OCI-LY3 (cell line): ENCODE measurements around the gene NME9.

Experiments
- H2AFZ ChIP-seq: fragments of 200-600, 300-600 bp; shearing (Covaris generic); 2 replicates; pipeline ENCODE4 v1.6.0; 2014; ENCODE audit warnings: antibody characterized with exemption, low read depth, low read length
- H3K27ac ChIP-seq: fragments of 200-600, 300-600 bp; sonication (generic); 2 replicates; pipeline ENCODE4 v1.5.1; 2014; ENCODE audit warnings: mild to moderate bottlenecking, low read length, moderate library complexity, mixed read lengths
- H3K27me3 ChIP-seq: fragments of 200-600, 300-600 bp; sonication (generic); 2 replicates; pipeline ENCODE4 v1.6.1; 2014; ENCODE audit warnings: low read depth, low read length, mixed read lengths
- H3K36me3 ChIP-seq: fragments of 200-600, 300-600 bp; sonication (generic); replicated peaks from 2 replicates; pipeline ENCODE3; 2014; ENCODE audit warnings: low read depth, low read length, mixed read lengths
- H3K4me1 ChIP-seq: fragments of 300-600, 200-600 bp; sonication (generic); 2 replicates; pipeline ENCODE4 v1.6.1; 2014; ENCODE audit warnings: low read length, mixed read lengths
- H3K4me2 ChIP-seq: fragments of 200-600, 300-600 bp; sonication (generic); 2 replicates; pipeline ENCODE4 v1.6.1; 2014; ENCODE audit warnings: low read length, mixed read lengths
- H3K4me3 ChIP-seq: fragments of 300-600, 200-600 bp; sonication (generic); 2 replicates; pipeline ENCODE4 v1.5.1; 2014; ENCODE audit warnings: antibody characterized with exemption, mild to moderate bottlenecking, low read length, moderate library complexity
- H3K79me2 ChIP-seq: fragments of 300-600, 200-600 bp; shearing (Covaris generic); 2 replicates; pipeline ENCODE4 v1.6.1; 2014; ENCODE audit warnings: mild to moderate bottlenecking, low read length, mixed read lengths
- H3K9ac ChIP-seq: fragments of 300-600, 200-600 bp; shearing (Covaris generic); 2 replicates; pipeline ENCODE4 v1.6.0; 2014; ENCODE audit warnings: mild to moderate bottlenecking, low read length, moderate library complexity
- H3K9me3 ChIP-seq: fragments of 200-600, 300-600 bp; shearing (Covaris generic); 2 replicates; pipeline ENCODE4 v1.6.1; 2014; ENCODE audit warnings: low read length, mixed read lengths; ENCODE audit not compliant: insufficient read depth
- H4K20me1 ChIP-seq: fragments of 200-600, 300-600 bp; sonication (generic); 2 replicates; pipeline ENCODE4 v1.6.1; 2016; ENCODE audit warnings: low read length, mixed read lengths; ENCODE audit not compliant: insufficient read depth
- EZH2phosphoT487 ChIP-seq: fragments of 200-600 bp; shearing (Covaris generic); IDR thresholded peaks from 2 replicates; pipeline ENCODE4 v1.6.1; 2018; ENCODE audit warnings: antibody characterized with exemption, mixed run types, low read depth
- TF ChIP-seq, protein P1 (sequence below): fragments of 200-600, 300-600 bp; sonication (generic); IDR thresholded peaks from 2 replicates; pipeline ENCODE4 v1.5.1; 2014; ENCODE audit warnings: antibody characterized with exemption, low read length, low read depth

NME9 gene

DNA sequence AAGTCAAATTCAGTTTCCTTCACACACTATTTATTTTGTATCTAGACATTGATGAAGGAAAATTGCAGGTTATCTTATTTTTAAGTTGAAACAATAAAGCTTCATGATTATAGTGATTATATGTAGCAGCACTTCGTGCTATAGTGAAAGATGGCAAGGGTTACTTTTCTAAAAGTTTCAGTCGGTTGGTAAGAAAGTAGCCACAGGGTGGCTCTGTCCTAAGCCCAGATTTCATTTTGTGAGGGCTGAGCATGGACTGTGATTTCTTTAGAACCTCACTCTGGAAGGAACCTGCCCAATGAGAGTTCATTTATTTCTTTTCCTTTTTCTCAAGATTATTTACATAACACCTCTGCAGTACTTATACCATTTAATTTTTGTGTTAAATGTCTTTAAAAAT is 66.5 kb downstream of the NME9 start:
- no peak for TF ChIP-seq EZH2phosphoT487
- TF ChIP-seq, protein P1, sequence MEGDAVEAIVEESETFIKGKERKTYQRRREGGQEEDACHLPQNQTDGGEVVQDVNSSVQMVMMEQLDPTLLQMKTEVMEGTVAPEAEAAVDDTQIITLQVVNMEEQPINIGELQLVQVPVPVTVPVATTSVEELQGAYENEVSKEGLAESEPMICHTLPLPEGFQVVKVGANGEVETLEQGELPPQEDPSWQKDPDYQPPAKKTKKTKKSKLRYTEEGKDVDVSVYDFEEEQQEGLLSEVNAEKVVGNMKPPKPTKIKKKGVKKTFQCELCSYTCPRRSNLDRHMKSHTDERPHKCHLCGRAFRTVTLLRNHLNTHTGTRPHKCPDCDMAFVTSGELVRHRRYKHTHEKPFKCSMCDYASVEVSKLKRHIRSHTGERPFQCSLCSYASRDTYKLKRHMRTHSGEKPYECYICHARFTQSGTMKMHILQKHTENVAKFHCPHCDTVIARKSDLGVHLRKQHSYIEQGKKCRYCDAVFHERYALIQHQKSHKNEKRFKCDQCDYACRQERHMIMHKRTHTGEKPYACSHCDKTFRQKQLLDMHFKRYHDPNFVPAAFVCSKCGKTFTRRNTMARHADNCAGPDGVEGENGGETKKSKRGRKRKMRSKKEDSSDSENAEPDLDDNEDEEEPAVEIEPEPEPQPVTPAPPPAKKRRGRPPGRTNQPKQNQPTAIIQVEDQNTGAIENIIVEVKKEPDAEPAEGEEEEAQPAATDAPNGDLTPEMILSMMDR: no peak
- Histone ChIP-seq H3K36me3 (peaks cover 17% of the 10 kb centered on the region), H4K20me1 (peaks cover 5% of the 10 kb centered on the region; the same call in 1 of the 2 replicates)

DNA sequence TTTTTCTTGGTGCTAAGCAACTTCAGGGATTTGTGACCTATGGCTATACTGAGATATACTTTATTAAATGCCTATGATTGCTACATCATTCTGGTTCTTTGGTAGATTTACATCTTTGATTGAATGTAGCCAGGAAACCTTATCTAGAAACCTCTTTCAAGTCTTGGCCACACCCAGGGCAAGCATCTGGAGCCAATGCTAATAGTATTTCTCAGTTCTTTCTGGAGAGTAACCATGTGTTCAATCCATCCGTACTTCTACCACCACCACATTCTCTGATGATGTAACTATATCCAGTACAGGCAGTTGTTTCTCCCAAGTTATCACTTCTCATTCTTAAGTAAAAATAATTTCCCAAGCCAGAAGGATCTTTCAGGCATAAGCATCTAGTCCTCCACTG is 69.0 kb downstream of the NME9 start:
- no peaks in the 10 kb centered on the region for H3K9me3 ChIP-seq
- H3K4me3 ChIP-seq: no peak overlapping the region
- H4K20me1 ChIP-seq: peaks cover 5% of the 10 kb centered on the region; the same call in 1 of the 2 replicates
- no peaks in the 10 kb centered on the region for H3K79me2 ChIP-seq
- H3K9ac ChIP-seq: no peak overlapping the region
- TF ChIP-seq, protein P1: no peak
- no peak for TF ChIP-seq EZH2phosphoT487
- H3K27ac ChIP-seq: no peak overlapping the region
- H2AFZ ChIP-seq: no peak overlapping the region
- peaks cover 6% of the 10 kb centered on the region; the same call in 1 of the 2 replicates for H3K4me1 ChIP-seq
- H3K4me2 ChIP-seq: no peak overlapping the region
- no peaks in the 10 kb centered on the region for H3K27me3 ChIP-seq
- H3K36me3 ChIP-seq: peaks cover 13% of the 10 kb centered on the region

More for the DNA sequence above, 66.5 kb downstream of the NME9 start:
- Histone ChIP-seq H3K4me2 (no peak overlapping the region), H2AFZ (no peak overlapping the region), H3K9ac (no peak overlapping the region), H3K27ac (no peak overlapping the region), H3K9me3 (no peaks in the 10 kb centered on the region), H3K4me3 (no peak overlapping the region), H3K27me3 (no peaks in the 10 kb centered on the region), H3K4me1 (peaks cover 6% of the 10 kb centered on the region; the same call in 1 of the 2 replicates), H3K79me2 (no peaks in the 10 kb centered on the region)

DNA sequence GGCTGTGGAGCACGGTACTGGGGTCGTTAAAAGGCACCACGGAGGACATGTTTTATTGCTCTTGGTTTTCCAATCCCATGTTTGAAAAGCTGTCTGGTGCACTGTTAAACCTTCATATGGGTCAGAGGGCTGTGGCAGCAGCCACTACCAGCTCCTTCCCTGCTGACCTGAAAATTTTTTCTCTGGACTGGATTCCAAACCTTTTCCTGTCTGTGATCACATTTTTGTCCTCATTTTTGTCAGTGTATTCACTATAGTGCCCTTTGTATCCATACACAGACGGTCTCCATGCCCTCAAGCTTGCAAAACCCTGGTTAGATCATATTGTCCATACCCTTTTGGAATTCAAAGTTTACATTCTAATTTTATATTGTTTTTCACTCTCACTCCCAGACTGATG is 70.5 kb downstream of the NME9 start:
- Histone ChIP-seq H2AFZ (no peak overlapping the region), H3K9ac (no peak overlapping the region), H3K79me2 (no peaks in the 10 kb centered on the region), H3K4me2 (no peak overlapping the region), H3K4me1 (peaks cover 6% of the 10 kb centered on the region; the same call in 1 of the 2 replicates), H3K27ac (no peak overlapping the region), H4K20me1 (peaks cover 5% of the 10 kb centered on the region; the same call in 1 of the 2 replicates), H3K27me3 (no peaks in the 10 kb centered on the region), H3K36me3 (peaks cover 13% of the 10 kb centered on the region), H3K9me3 (no peaks in the 10 kb centered on the region), H3K4me3 (no peak overlapping the region)
- no peak for TF ChIP-seq EZH2phosphoT487
- TF ChIP-seq, protein P1: no peak

DNA sequence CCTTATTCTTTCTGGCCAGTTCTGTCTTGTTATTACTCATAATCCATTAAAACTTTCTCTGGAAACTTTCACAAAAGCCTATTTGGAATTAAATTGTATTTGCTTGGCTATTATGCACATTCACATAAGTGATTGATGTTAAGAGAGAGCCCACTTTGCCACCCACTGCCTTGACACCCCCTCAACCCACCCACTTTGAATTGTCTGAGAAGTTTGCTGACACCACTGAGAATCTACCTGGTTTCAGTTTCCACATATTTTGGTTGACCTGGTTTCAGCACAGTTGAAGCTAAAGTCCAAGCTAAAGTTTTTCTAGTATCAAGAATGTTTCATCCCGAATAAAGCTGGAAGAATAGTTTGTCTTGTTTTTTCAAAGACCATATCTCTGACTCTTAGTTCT is 71.7 kb downstream of the NME9 start:
- no peaks in the 10 kb centered on the region; the same call in 1 of the 2 replicates for H4K20me1 ChIP-seq
- no peak overlapping the region for H3K4me2 ChIP-seq
- no peak overlapping the region for H2AFZ ChIP-seq
- no peak overlapping the region for H3K27ac ChIP-seq
- H3K79me2 ChIP-seq: no peaks in the 10 kb centered on the region
- H3K9me3 ChIP-seq: no peaks in the 10 kb centered on the region
- H3K27me3 ChIP-seq: no peaks in the 10 kb centered on the region
- no peak overlapping the region for H3K9ac ChIP-seq
- no peak overlapping the region for H3K4me3 ChIP-seq
- TF ChIP-seq, protein P1: no peak
- no peak for TF ChIP-seq EZH2phosphoT487
- peaks cover 8% of the 10 kb centered on the region for H3K36me3 ChIP-seq
- H3K4me1 ChIP-seq: peaks cover 6% of the 10 kb centered on the region; the same call in 1 of the 2 replicates
